GM21381 (cell line): ENCODE data around the gene RABAC1.
"Not testable (repeated sequence)": the region's sequence is repeated elsewhere in the genome, so short reads cannot be mapped to it uniquely, and the experiment has no call there.

ENCODE experiments used
- ATAC-seq: cut with Tn5 transposase; IDR thresholded peaks from one replicate; pipeline ENCODE4 v1.9.1; 2021; ENCODE audit warnings: mild to moderate bottlenecking, moderate library complexity; ENCODE audit not compliant: unreplicated experiment

RABAC1 gene

GRCh38 chr19:41918095-41918494 is 41.0 kb downstream of the RABAC1 start:
- no peak for ATAC-seq

GRCh38 chr19:41917676-41918075 is 41.4 kb downstream of the RABAC1 start:
- no peak for ATAC-seq

GRCh38 chr19:41915776-41916414 is 43.2 kb downstream of the RABAC1 start:
- no peak for ATAC-seq

DNA sequence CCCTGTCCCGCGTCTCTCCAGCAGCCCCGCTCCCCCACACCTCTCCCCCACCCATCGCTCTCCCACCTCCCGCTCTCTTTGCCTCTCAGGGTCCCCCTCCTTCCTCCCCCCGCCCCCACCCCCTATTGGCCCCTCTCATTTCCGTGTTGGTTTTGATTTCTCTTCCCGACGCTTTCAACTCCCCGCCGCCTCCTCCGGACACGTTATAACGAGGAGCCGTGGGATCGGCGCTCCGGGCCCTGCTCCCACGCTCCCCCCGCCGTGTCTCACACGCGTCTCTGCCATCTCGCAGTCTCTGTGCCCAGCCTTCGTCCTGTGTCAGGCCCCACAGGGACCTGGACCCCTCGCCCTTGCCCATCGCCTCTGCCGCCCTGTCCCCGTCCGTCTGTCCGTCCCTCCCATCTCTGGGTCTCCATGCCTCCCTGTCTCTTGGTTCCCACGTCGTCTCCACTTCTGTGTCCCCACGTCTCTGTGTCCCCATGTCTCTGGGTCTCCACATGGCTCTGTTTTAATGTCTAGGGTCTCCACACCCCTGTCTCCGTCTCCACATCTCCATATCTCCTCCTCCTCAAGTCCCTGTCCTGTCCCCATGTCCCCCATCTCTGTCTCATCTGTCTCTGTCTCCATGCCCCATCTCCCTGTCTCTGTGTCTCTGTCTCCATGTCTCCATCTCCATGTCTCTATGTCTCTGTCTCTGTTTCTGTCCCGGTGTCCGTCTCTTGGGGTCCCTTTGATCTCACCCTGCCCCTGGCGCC is 43.9 kb downstream of the RABAC1 start:
- no peak for ATAC-seq

DNA sequence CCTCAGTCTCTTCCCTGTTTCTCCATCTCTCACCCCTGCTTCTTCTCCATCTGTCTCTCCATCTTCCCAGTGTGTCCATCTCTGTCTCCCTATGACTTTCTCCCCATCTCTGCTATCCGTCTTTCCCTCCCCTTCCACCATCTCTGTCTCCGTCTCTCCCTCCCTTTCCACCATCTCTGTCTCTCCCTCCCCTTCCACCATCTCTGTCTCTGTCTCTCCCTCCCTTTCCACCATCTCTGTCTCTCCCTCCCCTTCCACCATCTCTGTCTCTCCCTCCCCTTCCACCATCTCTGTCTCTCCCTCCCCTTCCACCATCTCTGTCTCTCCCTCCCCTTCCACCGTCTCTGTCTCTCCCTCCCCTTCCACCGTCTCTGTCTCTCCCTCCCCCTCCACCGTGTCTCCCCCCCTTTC is 44.7 kb downstream of the RABAC1 start:
- not testable (repeated sequence) for ATAC-seq

DNA sequence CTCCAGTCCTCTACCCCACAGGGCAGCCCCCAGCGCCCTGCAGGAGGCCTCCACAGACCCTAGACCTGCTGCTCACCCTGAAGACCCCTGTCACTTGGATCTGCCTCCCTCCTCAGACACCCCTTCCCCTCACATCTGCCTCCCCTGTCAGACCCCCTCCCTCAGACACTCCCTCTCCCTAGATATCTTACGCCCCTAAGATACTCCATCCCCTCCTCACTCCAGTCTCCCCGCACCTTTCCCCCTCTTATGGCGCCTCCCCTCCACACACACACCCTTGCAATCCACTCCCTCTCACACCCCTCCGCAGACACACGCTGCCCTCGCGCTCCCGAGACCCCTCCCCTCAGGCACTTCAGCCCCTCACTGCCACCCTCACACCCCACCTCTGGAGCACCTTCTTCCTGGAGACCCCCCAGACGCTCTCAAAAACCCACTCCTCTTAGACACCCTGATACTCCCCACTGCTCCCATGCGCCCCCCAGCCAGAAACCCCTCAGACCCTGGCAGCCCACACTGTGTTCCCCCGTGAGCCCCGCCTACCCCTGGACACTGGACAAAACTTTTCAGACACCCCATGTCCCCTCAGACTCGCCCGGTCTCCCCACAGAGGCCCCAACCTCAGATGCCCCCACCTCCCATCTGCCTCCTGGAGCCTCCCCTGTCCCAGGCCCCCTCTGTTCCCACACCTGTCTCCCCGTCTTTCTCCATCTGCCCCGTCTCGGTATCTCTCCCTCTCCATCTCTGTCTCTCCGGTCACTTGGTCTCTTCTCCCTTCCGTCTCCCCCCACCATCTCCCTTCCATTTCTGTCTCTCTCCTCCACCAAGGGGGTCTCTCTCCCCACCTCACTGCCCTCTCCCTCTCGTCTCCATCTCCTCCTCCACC is 45.3 kb downstream of the RABAC1 start:
- ATAC-seq, result no peak

GRCh38 chr19:41912899-41913537 is 46.1 kb downstream of the RABAC1 start:
- ATAC-seq, result no peak

- ATAC-seq, result no peak
These were observed 47.0 kb downstream of the RABAC1 start for GRCh38 chr19:41911889-41912731.

DNA sequence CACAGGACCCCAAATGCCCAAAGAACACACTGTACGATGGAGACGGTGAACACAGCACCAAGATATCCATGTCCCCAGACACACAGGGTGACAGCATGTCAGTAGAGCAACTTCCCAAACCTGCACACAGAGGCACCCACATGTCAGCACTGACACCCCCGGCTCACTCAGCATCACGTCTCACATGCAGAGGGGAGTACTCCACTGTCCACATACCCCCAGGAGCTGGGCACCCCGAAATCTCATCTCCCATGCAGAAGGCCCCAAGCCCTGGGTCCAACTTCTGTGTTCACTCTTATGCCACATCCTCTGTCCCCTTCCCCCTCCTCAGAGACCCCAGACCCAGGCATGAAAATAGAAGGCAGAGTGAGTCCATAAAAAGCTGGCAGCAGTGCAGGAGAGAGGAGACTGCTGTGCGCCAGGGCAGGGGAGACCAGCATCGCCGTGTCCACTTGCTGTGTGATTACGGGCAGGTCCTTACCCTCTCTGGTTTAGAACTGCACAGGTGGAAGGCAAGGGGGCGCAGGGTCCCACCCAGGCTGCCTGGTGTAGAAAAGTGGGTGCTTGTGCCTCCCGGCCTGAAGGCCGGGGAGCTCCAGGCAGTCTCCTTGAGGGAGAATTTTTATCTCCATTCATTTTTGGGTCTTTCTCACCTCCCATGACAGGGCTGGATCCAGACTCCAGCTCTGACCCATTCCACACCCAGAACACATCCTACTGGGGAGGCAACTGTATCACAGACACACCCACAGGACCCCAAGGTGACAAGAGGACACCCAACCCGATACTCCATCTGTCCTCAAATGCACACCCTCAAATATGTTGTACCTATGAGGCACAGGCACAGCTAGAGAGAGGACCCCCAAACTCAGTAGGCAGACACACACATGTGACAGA is 47.9 kb downstream of the RABAC1 start:
- ATAC-seq, result no peak

GRCh38 chr19:41910240-41910991 is 48.7 kb downstream of the RABAC1 start:
- ATAC-seq, result no peak

DNA sequence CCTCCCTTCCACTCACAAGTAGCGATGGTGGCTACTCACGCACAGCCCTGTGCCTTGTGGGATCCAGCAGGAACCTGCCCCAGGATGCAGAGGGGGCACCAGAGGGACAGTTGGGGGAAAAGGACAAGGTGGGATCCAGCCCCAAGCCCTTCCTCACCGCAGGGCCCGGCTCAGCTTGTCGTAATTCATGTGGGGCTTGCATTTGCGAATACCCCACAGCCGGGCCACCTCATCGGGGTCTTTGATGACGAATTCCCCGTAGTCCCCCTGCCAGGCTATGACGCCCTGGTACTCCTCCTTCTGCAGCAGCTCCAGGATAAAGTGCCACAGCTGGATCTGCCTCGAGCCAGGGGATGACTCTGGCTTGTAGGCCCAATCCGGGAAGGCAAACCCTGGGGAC is 49.4 kb downstream of the RABAC1 start:
- ATAC-seq, result no peak

GRCh38 chr19:41908724-41909464 is 50.2 kb downstream of the RABAC1 start:
- no peak for ATAC-seq

DNA sequence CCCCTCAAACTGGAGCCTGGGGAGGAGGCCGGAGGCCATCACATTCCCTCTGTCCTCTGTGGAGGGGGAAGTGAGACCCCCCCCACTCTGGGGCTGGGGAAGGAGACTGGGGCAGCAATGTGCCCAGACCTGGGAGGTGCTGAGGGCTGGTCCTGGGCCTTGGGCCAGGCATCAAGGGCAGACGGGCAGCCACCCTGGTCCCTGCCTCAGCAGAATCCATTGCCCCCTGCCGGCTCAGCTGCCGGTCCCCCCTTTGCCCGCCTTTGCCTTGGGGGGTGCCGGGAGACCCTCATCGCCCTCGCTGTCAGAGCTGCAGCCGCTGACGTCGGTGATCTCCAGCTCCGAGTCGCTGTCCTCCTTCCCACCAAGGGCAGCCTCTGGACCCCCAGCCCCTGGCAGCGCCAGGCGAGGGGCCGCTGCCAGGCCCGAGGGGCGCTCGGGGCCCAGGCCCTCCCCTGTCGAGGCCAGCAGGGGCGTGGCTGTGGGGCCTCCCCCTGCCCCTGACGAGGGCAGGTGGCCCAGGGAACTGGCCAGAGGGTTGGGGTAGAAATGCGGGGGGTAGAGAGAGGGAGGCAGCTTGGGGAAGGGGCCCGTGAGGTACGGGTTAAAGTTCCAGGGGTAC is 51.0 kb downstream of the RABAC1 start:
- no peak for ATAC-seq

DNA sequence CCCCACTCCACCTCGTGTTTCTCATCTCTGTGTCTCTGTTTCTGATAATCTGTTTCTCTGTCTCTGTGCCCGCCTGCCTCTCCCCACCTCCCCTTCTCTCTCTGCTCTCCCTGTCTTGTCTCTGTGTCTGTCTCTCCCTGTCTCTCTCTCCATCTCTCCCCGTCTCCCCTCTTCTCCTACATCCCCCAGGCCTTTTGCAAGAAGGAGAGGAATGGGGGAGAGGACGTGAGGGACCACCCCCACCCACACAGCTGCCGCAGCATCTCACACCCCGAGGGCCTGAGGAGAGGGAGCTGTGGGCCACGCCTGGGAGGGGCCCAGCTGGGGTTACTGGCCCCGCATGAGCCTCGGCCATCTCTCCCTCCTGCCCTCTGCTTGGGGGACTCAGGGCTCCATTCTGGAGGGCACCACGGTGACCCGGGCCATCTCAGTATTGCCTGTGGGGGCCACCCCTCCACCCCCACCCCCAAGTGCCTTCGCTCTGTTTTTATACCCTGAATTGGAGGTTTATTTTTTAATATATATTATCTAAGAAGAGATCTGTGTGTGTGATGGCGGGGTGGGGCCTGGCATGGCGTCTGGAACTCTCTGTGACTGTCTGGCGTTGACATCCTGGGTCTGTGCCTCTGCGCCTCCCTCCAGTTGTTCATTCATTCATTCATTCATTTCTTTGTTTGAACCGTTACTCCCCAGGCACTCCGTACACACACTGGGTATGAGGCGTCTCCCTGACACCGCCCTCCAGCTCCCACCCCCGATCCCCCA is 52.0 kb downstream of the RABAC1 start:
- no peak for ATAC-seq
